CD4-positive, alpha-beta T cell (primary cell): ENCODE results near the gene ZSCAN31. TPM values are rescaled to one million over a fixed set of nuclear protein-coding genes. Genes with fewer than 3 reads are reported as not detected.
A peak's percentile ranks its signal among the peaks of the same experiment; 100 is the strongest.

Source experiments
- ATAC-seq: fragments of 200-7000 bp; cut with Tn5 transposase; one replicate; pipeline ENCODE4 v1.10.0; 2022; ENCODE audit warnings: mild to moderate bottlenecking; ENCODE audit not compliant: poor library complexity
- CTCF ChIA-PET: fragments of 350-600 bp; sonication (Branson Sonifier 250); formaldehyde crosslinking; loops from one replicate; lab custom pipeline; 2021; ENCODE audit warnings: antibody characterized with exemption, inconsistent platforms; lab: Charles Lee
- POLR2A ChIA-PET: fragments of 350-600 bp; sonication (Branson Sonifier 250); formaldehyde crosslinking; loops from one replicate; lab custom pipeline; 2021; ENCODE audit warnings: antibody characterized with exemption, inconsistent platforms; lab: Charles Lee
- DNase-seq, 14 experiments: peaks; one replicate each; pipeline ENCODE4 v3.0.0-alpha.2; 2013 to 2020; ENCODE audit warnings: mixed read lengths in 2 of 14
- H3K27ac ChIP-seq, 2 donors: one replicate each; pipeline versions ENCODE4 v1.5.1 to v1.7.0; 2013; ENCODE audit warnings: low read length in 2 of 2, low read depth in 1 of 2, mild to moderate bottlenecking in 1 of 2
- H3K27me3 ChIP-seq, 2 experiments: 1 replicate in 1 of 2; 2 replicates in 1 of 2; pipeline versions ENCODE4 v1.6.1 to v1.7.0; 2013; ENCODE audit warnings: low read length in 2 of 2, control low read depth in 1 of 2, mild to moderate bottlenecking in 1 of 2, moderate library complexity in 1 of 2; ENCODE audit not compliant: insufficient read depth in 2 of 2, control insufficient read depth in 1 of 2
- H3K36me3 ChIP-seq: one replicate; pipeline ENCODE4 v1.6.1; 2013; ENCODE audit warnings: low read length, control low read depth; ENCODE audit not compliant: insufficient read depth
- H3K4me1 ChIP-seq: one replicate; pipeline ENCODE4 v1.6.1; 2013; ENCODE audit warnings: low read length, control low read depth; ENCODE audit not compliant: insufficient read depth
- H3K4me3 ChIP-seq: one replicate; pipeline ENCODE4 v1.5.1; 2013; ENCODE audit warnings: mild to moderate bottlenecking, low read length, moderate library complexity
- H3K9me3 ChIP-seq, 2 experiments: 1 replicate in 1 of 2; 2 replicates in 1 of 2; pipeline versions ENCODE4 v1.6.1 to v1.7.0; 2013; ENCODE audit warnings: low read length in 2 of 2, mild to moderate bottlenecking in 2 of 2, control low read depth in 1 of 2, moderate library complexity in 1 of 2; ENCODE audit not compliant: control insufficient read depth in 1 of 2, insufficient read depth in 1 of 2
- H3K27ac Mint-ChIP-seq: one replicate; pipeline ENCODE4 v1.8.0; 2020; ENCODE audit warnings: mixed read lengths
- H3K27me3 Mint-ChIP-seq: one replicate; pipeline ENCODE4 v1.8.0; 2021; ENCODE audit warnings: mixed read lengths
- H3K36me3 Mint-ChIP-seq: one replicate; pipeline ENCODE4 v1.8.0; 2021; ENCODE audit warnings: low read depth, mixed read lengths
- H3K4me1 Mint-ChIP-seq: one replicate; pipeline ENCODE4 v1.8.0; 2021; ENCODE audit warnings: low read depth, mixed read lengths
- H3K4me3 Mint-ChIP-seq: one replicate; pipeline ENCODE4 v1.8.0; 2020; ENCODE audit warnings: mild to moderate bottlenecking, mixed read lengths
- H3K9me3 Mint-ChIP-seq: one replicate; pipeline ENCODE4 v1.8.0; 2020; ENCODE audit warnings: mixed read lengths
- intact Hi-C, 2 experiments: fragments of 100-400 bp; cut with DNase I in 1 of 2; cut with micrococcal nuclease in 1 of 2; formaldehyde crosslinking; loops; one replicate each; pipeline versions ENCODE4 v1.15.1 to v1.9.0; 2023 to 2025; cut with DNase I, micrococcal nuclease
- total RNA-seq, 174 experiments: library from RNA in 2 of 174; stranded (reverse) in 2 of 174; gene quantifications; one replicate each; pipeline ENCODE4 v1.2.3 and lab custom pipeline; 2021 to 2026
- TF ChIP-seq, protein P1 (sequence below): fragments of 200-600 bp; IDR thresholded peaks from one replicate; pipeline ENCODE4 v1.8.0; 2022; ENCODE audit warnings: antibody characterized with exemption, mild to moderate bottlenecking

ZSCAN31 gene
- total RNA-seq, 2 experiments from 2014 or later: 0.88 to 1.1 TPM

DNA sequence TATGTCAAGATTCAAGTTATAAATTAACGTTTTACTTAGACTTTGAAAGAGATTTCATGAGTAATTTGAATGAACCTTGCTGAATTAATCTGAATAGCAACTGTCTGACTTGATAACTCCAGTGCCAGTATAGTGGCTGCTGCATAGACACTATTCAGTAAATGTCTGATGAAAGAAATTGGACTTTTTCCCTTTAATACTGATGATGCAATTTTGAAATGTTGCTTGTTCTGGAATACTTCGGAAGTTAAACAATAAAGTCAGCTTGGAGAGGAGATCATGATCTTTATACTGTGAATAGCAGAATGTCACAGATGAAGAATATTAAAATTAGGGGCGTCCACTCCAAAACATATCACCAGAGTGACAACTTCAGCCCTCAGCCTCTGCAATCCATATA lies 58.2 kb downstream of the ZSCAN31 start:
- intact Hi-C loops: no loop called here
- no peak overlapping the region for H3K4me3 Mint-ChIP-seq
- CTCF ChIA-PET: interaction anchor here (1.5 kb wide), 1 partner anchor 73 kb away, joined by 3 read pairs; no protein-coding TSS in a partner anchor
- Histone ChIP-seq H3K27me3 (peaks cover 8 to 13% of the 10 kb centered on the region in 2 experiments), H3K27ac (no peak overlapping the region), H3K4me3 (no peak overlapping the region), H3K4me1 (peaks cover 10% of the 10 kb centered on the region), H3K36me3 (peaks cover 45% of the 10 kb centered on the region), H3K9me3 (no peaks in the 10 kb centered on the region)
- H3K27ac Mint-ChIP-seq: no peak overlapping the region
- peaks cover 15% of the 10 kb centered on the region for H3K27me3 Mint-ChIP-seq
- ATAC-seq (no peak), DNase-seq (no peak)
- TF ChIP-seq, protein P1, sequence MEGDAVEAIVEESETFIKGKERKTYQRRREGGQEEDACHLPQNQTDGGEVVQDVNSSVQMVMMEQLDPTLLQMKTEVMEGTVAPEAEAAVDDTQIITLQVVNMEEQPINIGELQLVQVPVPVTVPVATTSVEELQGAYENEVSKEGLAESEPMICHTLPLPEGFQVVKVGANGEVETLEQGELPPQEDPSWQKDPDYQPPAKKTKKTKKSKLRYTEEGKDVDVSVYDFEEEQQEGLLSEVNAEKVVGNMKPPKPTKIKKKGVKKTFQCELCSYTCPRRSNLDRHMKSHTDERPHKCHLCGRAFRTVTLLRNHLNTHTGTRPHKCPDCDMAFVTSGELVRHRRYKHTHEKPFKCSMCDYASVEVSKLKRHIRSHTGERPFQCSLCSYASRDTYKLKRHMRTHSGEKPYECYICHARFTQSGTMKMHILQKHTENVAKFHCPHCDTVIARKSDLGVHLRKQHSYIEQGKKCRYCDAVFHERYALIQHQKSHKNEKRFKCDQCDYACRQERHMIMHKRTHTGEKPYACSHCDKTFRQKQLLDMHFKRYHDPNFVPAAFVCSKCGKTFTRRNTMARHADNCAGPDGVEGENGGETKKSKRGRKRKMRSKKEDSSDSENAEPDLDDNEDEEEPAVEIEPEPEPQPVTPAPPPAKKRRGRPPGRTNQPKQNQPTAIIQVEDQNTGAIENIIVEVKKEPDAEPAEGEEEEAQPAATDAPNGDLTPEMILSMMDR: no peak
- H3K4me1 Mint-ChIP-seq: peaks cover 14% of the 10 kb centered on the region
- POLR2A ChIA-PET: interaction anchor here (1.1 kb wide), 1 partner anchor 11 kb away, joined by 3 read pairs; the partner anchor contains the start of gene ZSCAN26
- no peaks in the 10 kb centered on the region for H3K9me3 Mint-ChIP-seq
- peaks cover 59% of the 10 kb centered on the region for H3K36me3 Mint-ChIP-seq

- Histone ChIP-seq H3K4me1 (no peaks in the 10 kb centered on the region), H3K36me3 (peaks cover 62% of the 10 kb centered on the region), H3K9me3 (no peaks in the 10 kb centered on the region), H3K27ac (no peak overlapping the region), H3K27me3 (no peaks in the 10 kb centered on the region), H3K4me3 (no peak overlapping the region)
- CTCF ChIA-PET: interaction anchor here (1.0 kb wide), 1 partner anchor 81 kb away, joined by 3 read pairs; no protein-coding TSS in a partner anchor
- ATAC-seq (no peak), DNase-seq (no peak)
- TF ChIP-seq, protein P1: no peak
- peak overlapping the region; percentile 34 for H3K27ac Mint-ChIP-seq
- no peaks in the 10 kb centered on the region for H3K27me3 Mint-ChIP-seq
- POLR2A ChIA-PET: no interaction called here
- peaks cover 85% of the 10 kb centered on the region for H3K36me3 Mint-ChIP-seq
- H3K4me1 Mint-ChIP-seq: peaks cover 16% of the 10 kb centered on the region
- H3K9me3 Mint-ChIP-seq: no peaks in the 10 kb centered on the region
- no peak overlapping the region for H3K4me3 Mint-ChIP-seq
- intact Hi-C loops: no loop called here
Observed at GRCh38 chr6:28274888-28275287, 61.1 kb downstream of the ZSCAN31 start.

Other genes starting within 250 kb of the ZSCAN31 start
- 1 to 10 TPM; 7.3 to 7.4 TPM for gene ZSCAN16, start 211.5 kb downstream of the ZSCAN31 start, total RNA-seq
- gene ZKSCAN8, start 194.3 kb downstream of the ZSCAN31 start, total RNA-seq: 10 to 100 TPM; 23.2 to 25.1 TPM
- under 1 TPM; 0.85 to 0.89 TPM for gene ZSCAN9, start 110.9 kb downstream of the ZSCAN31 start, total RNA-seq
- 1 to 10 TPM in 1 of 2 experiments, under 1 TPM in 1; 0.84 to 1.6 TPM for gene ZKSCAN4, start 83.9 kb downstream of the ZSCAN31 start, total RNA-seq
- not detected for gene NKAPL, start 76.9 kb downstream of the ZSCAN31 start, total RNA-seq
- gene ZSCAN26, start 69.0 kb downstream of the ZSCAN31 start, total RNA-seq: 1 to 10 TPM; 6.2 to 8.0 TPM
- 1 to 10 TPM; 1.3 to 1.4 TPM for gene PGBD1, start 54.6 kb downstream of the ZSCAN31 start, total RNA-seq
- under 1 TPM; 0.88 to 0.89 TPM for gene ZKSCAN3, start 13.8 kb upstream of the ZSCAN31 start, total RNA-seq
- 1 to 10 TPM; 2.0 to 2.3 TPM for gene ZSCAN12, start 63.6 kb upstream of the ZSCAN31 start, total RNA-seq
- under 1 TPM; 0.19 to 0.78 TPM for gene ZSCAN23, start 107.3 kb upstream of the ZSCAN31 start, total RNA-seq
- not detected for gene GPX6, start 179.6 kb upstream of the ZSCAN31 start, total RNA-seq
- gene GPX5, start 189.7 kb upstream of the ZSCAN31 start, total RNA-seq: not detected